VCaP (cell line): ENCODE data around the gene ADK.

Experiments
- H3K27ac ChIP-seq: fragments of 450-650 bp; 2 replicates; pipeline ENCODE4 v1.5.1; 2017
- TF ChIP-seq, protein P1 (sequence below): fragments of 450-650 bp; conservative IDR thresholded peaks from 2 replicates; pipeline ENCODE4 v1.5.1; 2017; ENCODE audit warnings: mild to moderate bottlenecking, moderate library complexity

The ADK gene

DNA sequence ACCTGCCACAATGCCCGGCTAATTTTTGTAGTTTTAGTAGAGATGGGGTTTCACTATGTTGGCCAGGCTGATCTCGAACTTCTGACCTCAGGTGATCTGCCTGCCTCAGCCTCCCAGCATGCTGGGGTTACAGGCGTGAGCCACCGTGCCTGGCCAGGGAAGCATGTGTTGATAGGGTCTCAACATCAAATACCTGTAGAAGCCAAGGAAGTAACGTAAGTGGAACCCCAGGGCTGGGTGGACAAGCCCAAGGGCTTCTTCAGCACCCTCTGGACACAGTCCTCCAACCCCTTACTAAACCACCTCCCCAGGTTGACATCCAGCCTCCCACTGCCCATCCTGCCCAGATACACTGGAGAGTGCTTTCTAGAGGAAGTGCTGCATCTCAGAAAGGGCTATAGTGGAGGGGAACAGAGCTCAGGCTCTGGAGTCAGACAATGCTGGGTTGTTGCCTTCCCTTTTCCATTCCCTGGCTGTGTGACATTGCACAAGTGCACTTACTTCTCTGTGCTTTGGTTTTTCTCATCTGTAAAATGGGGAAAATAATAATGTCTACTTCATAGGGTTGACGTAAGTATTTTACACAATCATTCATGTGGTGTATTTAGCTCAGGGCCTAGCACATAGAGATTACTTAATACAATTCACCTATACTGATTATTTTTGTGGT, 601.5 kb downstream of the ADK start:
- TF ChIP-seq, protein P1, sequence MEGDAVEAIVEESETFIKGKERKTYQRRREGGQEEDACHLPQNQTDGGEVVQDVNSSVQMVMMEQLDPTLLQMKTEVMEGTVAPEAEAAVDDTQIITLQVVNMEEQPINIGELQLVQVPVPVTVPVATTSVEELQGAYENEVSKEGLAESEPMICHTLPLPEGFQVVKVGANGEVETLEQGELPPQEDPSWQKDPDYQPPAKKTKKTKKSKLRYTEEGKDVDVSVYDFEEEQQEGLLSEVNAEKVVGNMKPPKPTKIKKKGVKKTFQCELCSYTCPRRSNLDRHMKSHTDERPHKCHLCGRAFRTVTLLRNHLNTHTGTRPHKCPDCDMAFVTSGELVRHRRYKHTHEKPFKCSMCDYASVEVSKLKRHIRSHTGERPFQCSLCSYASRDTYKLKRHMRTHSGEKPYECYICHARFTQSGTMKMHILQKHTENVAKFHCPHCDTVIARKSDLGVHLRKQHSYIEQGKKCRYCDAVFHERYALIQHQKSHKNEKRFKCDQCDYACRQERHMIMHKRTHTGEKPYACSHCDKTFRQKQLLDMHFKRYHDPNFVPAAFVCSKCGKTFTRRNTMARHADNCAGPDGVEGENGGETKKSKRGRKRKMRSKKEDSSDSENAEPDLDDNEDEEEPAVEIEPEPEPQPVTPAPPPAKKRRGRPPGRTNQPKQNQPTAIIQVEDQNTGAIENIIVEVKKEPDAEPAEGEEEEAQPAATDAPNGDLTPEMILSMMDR = no peak
- H3K27ac ChIP-seq = no peak overlapping the region

DNA sequence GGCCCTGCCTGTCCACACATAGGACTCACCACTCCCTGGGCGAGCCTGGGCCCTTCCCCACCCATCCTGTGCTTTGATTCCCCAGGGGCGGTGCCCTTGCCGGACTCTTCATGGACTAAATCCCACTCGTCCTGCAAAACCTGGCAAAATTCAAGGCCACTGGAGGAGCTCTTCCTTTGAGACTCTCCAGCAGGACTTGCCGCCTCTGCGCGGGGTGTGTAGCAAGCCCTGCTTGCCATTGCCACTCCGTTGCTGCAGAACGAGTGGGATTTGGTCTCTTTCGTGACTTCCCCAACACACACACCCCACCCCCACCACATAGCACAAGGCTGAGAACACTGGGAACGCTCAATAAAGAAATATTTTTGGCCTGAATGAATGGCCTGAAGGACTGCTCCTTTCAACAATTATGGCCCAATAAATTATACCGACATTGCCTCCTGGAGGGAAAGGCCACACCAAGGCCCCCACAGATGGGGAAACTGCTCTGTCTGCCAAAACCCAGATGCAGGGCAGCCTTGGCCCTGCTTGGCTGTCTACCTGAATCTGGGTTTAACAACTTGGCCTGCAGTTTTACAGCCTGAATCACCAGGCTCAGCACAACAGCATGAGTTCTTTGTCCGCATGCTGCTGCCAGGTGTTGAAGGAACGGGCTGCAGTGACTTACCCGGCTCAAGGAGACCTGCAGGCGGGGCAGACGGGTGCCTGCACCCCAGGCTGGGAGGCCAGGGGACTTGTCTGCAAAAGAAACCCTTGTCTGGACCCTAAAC, 602.6 kb downstream of the ADK start:
- H3K27ac ChIP-seq = peak overlapping the region; percentile 26
- TF ChIP-seq, protein P1 = no peak

DNA sequence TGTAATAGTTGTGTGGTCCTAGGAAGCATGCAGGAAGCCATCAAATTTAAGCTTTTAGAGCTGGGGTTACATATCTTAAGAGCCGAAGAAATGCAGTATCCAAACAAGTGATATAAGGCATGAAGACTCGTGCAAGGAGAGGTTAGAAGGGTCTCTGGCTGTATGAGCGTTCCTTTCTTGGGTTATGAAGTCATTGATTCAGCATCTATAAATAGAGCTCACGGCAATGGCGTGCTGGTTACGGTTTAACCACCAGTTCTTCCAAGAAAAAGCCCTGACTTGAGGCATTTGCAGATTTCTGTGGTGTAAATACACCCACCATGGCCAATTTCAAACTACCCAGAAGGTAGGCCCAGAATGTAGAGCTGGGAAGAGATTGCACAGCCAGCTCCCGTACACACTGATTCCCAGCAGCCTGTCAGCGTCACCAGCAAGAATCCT, 603.4 kb downstream of the ADK start:
- TF ChIP-seq, protein P1 = no peak
- peak overlapping the region; percentile 26 for H3K27ac ChIP-seq

DNA sequence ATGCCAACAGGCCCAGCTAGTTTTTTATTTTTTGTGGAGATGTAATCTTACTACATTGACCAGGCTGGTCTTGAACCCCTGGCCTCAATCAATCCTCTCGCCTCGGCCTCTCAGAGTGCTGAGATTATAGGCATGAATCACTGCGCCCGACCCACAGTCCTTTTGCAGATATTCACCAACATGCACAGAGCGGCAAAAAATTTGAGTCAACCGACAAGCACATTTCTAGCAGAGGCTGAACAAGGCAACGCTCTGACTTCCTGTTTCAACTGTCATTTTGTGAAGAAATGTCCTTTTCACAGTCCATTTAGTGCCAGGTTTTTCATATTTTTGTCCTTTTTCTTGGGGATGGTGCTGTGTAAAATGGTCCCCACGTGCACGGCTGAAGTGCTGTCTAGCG, 604.3 kb downstream of the ADK start:
- TF ChIP-seq, protein P1 = no peak
- H3K27ac ChIP-seq = no peak overlapping the region
